Measurements from ENCODE around the gene PSPC1.
A peak's percentile ranks its signal among the peaks of the same experiment; 100 is the strongest.
"Not testable (repeated sequence)": the region's sequence is repeated elsewhere in the genome, so short reads cannot be mapped to it uniquely, and the experiment has no call there.

The PSPC1 gene

GRCh38 chr13:19759669-19760068, 23.1 kb downstream of the PSPC1 start:
- DNase-seq, result no peak

- DNase-seq, result no peak
Measured at GRCh38 chr13:19742643-19743042, 40.1 kb downstream of the PSPC1 start.

GRCh38 chr13:19737844-19738557, 44.7 kb downstream of the PSPC1 start:
- DNase-seq, result no peak

GRCh38 chr13:19726611-19727010, 56.1 kb downstream of the PSPC1 start:
- no peak for DNase-seq

GRCh38 chr13:19725320-19725719, 57.4 kb downstream of the PSPC1 start:
- DNase-seq, result no peak

- no peak for DNase-seq
Measured at GRCh38 chr13:19720039-19720438, 62.7 kb downstream of the PSPC1 start.

GRCh38 chr13:19713186-19713965, 69.4 kb downstream of the PSPC1 start:
- peak; percentile 31 for DNase-seq

- not testable (repeated sequence) for DNase-seq
Measured at GRCh38 chr13:19709782-19710181, 73.0 kb downstream of the PSPC1 start.

GRCh38 chr13:19709039-19709438, 73.7 kb downstream of the PSPC1 start:
- not testable (repeated sequence) for DNase-seq

- DNase-seq, result not testable (repeated sequence)
Measured at GRCh38 chr13:19704256-19704655, 78.5 kb downstream of the PSPC1 start.

GRCh38 chr13:19701619-19702018, 81.1 kb downstream of the PSPC1 start:
- not testable (repeated sequence) for DNase-seq

GRCh38 chr13:19700963-19701362, 81.8 kb downstream of the PSPC1 start:
- DNase-seq, result not testable (repeated sequence)

- peak; percentile 19 for DNase-seq
Measured at GRCh38 chr13:19695829-19696228, 86.9 kb downstream of the PSPC1 start.

- DNase-seq, result no peak
Measured at GRCh38 chr13:19695428-19695827, 87.3 kb downstream of the PSPC1 start.

GRCh38 chr13:19691447-19691846, 91.3 kb downstream of the PSPC1 start:
- DNase-seq, result not testable (repeated sequence)

- no peak for DNase-seq
Measured at GRCh38 chr13:19685437-19685836, 97.3 kb downstream of the PSPC1 start.

GRCh38 chr13:19685034-19685433, 97.7 kb downstream of the PSPC1 start:
- DNase-seq, result no peak

GRCh38 chr13:19681517-19681916, 101.2 kb downstream of the PSPC1 start:
- DNase-seq, result no peak

GRCh38 chr13:19680751-19681150, 102.0 kb downstream of the PSPC1 start:
- no peak for DNase-seq

GRCh38 chr13:19676168-19676567, 106.6 kb downstream of the PSPC1 start:
- no peak for DNase-seq

- no peak for DNase-seq
Measured at GRCh38 chr13:19674898-19675297, 107.8 kb downstream of the PSPC1 start.

GRCh38 chr13:19673473-19674430, 109.0 kb downstream of the PSPC1 start:
- no peak for DNase-seq

GRCh38 chr13:19672990-19673389, 109.8 kb downstream of the PSPC1 start:
- no peak for DNase-seq
